GM19351 (cell line): ENCODE results near the gene ZNF24.

ENCODE experiments used
- ATAC-seq: cut with Tn5 transposase; IDR thresholded peaks from one replicate; pipeline ENCODE4 v1.9.1; 2021; ENCODE audit warnings: mild to moderate bottlenecking, moderate library complexity; ENCODE audit not compliant: unreplicated experiment

ZNF24 gene

GRCh38 chr18:35355140-35355618 lies 11.0 kb upstream of the ZNF24 start:
- peak; percentile 100 for ATAC-seq

- no peak for ATAC-seq
Measured at GRCh38 chr18:35352778-35353177, 8.6 kb upstream of the ZNF24 start.

- no peak for ATAC-seq
Measured at GRCh38 chr18:35352283-35352682, 8.1 kb upstream of the ZNF24 start.

- ATAC-seq = no peak
Measured at GRCh38 chr18:35348001-35348400, 3.8 kb upstream of the ZNF24 start.

GRCh38 chr18:35345950-35346349 lies 1.7 kb upstream of the ZNF24 start:
- no peak for ATAC-seq

GRCh38 chr18:35345460-35345921 lies 1.3 kb upstream of the ZNF24 start:
- ATAC-seq = peak; percentile 37

GRCh38 chr18:35344736-35345459 lies 678 bp upstream of the ZNF24 start:
- ATAC-seq = no peak

GRCh38 chr18:35343488-35343935 lies 708 bp downstream of the ZNF24 start:
- no peak for ATAC-seq

- ATAC-seq = no peak
Measured at GRCh38 chr18:35337286-35337685, 6.9 kb downstream of the ZNF24 start.

GRCh38 chr18:35335866-35336265 lies 8.4 kb downstream of the ZNF24 start:
- no peak for ATAC-seq

- no peak for ATAC-seq
Measured at GRCh38 chr18:35334821-35335220, 9.4 kb downstream of the ZNF24 start.

- ATAC-seq = no peak
Measured at GRCh38 chr18:35334212-35334611, 10.0 kb downstream of the ZNF24 start.

- no peak for ATAC-seq
Measured at GRCh38 chr18:35331367-35332087, 12.7 kb downstream of the ZNF24 start.

- ATAC-seq = no peak
Measured at GRCh38 chr18:35328868-35329267, 15.4 kb downstream of the ZNF24 start.

- ATAC-seq = no peak
Measured at GRCh38 chr18:35326695-35327387, 17.4 kb downstream of the ZNF24 start.

- ATAC-seq = no peak
Measured at GRCh38 chr18:35324926-35325655, 19.1 kb downstream of the ZNF24 start.

- no peak for ATAC-seq
Measured at GRCh38 chr18:35322486-35323458, 21.4 kb downstream of the ZNF24 start.

- ATAC-seq = no peak
Measured at GRCh38 chr18:35311496-35311895, 32.7 kb downstream of the ZNF24 start.

GRCh38 chr18:35306588-35307250 lies 37.5 kb downstream of the ZNF24 start:
- no peak for ATAC-seq
